Measurements from ENCODE around the gene DMRTA2. TPM values are rescaled to one million over a fixed set of nuclear protein-coding genes. Genes with fewer than 3 reads are reported as not detected.

Gene DMRTA2
- not detected for total RNA-seq

DNA sequence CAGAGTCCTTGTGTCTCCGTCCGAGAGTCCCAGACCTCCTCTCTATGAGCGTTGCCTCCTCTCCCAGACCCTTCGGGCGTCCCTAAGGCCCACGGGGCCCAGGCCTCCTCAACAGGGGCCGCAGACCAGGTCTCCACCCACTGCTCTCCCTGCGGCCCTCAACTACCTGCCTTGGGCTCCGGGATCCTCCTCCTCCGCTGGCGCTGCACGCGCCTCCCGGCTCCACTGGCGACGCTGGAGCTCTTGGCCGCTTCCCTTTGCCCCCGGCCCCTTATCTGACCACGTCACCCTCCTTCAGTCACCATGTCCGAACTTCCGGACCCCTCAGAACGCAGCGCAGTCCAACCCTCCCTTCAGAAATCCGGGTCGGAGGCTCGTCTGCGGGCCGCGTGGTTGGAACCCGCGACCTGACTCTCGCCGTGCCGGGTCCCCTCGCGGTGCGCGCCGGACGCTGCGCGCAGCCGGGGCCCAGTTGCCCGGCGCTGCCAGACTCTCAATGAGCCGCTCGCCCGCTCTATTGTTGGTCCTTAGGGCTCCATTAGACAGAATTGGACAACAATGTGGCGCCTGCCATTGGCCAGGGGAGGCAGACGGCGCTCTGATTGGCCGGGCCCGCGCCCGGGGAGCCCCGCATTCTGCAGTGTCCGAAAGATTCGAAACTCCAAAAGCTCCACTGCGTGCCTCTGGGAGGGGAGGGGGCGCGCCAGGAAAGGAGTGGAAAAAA lies at the start of gene DMRTA2:
Gene DMRTA2, minus strand, starts transcription at position 498 of the 724 bp plus-strand sequence. CDS start 1,907 bp downstream, outside the sequence.
- no peak for DNase-seq

DNA sequence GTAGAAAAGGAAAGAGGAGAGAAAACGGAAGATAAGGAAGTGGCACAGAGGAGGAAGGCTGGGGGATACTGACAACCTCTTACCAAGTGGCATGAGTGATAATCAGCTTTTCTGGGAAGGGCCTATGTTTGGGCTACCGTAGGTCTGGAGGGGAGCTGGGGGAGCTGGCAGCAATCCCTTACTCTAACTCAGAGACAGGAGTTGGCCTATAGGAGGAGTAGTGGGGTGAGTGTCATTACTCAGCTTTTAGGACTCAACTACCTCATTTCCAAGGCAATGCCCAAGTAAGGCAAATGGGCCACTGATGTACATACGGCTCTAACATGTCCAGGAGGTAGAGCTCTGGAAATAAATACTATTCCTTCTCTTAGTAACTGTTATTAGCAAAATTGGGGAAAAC lies 48.7 kb upstream of the DMRTA2 start:
- DNase-seq: no peak

DNA sequence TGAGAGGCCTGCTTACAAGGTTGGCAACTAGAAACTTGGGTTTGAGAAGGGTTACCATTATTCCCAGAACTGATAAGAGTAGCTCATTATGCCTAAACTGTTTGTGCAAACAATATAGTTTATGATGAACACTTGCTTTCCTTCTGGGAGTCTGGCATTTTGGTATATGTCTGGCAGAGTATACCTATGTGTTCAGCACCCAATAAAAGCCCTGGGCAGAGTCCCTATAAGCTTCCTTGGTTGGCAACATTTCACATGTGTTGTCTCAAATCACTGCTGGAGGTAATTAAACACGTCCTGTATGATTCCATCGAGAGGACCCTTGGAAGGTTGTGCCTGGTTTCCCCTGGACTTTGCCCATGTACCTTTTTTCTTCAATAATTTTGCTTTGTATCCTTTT lies 39.7 kb upstream of the DMRTA2 start:
- no peak for DNase-seq

DNA sequence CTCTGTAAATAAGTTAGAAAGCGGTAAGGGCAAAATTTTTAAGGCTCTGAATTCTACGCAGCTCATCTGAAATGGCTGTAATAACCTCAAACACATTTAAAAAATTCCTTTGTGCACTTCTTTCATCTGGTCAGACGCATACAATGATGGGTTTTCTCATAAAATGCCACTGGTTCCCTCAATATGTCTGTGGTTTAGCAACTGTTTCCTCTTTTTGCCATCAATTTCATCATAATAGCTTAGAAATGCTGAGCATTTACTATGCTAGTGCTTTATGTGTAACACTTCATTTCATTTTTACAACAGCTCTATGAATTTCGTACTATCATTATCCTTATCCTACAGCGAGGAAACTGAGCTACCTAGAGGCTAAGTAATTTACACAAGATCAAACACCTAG lies 35.3 kb upstream of the DMRTA2 start:
- DNase-seq: no peak

DNA sequence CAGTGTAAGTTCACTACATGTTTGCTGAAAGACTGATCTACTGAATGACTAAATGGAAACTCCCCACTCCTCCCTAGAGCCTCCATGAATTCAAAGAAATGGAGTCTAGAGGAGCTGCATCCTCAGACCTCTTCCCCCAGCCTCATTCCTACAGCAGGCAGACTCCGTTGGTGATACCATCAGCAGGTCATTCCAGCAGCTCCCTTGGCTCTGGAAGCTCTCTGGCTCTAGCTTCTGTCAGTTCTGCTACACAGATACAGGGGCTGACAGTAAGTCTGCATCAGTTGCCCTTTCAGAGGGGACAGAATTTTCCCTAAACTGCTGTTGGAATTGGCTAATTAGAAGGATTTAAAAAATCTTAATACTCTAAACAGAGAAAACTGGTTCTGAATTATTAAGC lies 31.7 kb upstream of the DMRTA2 start:
- no peak for DNase-seq

DNA sequence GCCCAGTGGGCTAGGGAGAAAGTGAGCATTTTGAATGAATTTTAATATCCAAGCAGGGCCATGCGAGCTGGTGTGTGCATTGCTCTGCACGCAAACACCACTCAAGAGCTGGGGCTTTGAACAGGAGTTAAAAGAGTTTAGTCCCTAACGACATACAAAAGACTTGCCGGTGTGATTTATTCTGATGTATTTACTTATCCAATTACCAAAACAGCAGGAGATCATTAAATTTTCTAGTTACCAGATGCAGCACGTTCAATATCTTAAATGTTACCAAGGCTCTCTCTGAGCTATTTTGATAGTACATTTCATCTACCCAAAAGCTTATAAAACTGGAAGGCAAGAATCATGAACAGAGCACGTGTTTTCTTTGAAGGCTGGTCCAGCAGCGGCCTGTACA lies 30.0 kb upstream of the DMRTA2 start:
- no peak for DNase-seq

DNA sequence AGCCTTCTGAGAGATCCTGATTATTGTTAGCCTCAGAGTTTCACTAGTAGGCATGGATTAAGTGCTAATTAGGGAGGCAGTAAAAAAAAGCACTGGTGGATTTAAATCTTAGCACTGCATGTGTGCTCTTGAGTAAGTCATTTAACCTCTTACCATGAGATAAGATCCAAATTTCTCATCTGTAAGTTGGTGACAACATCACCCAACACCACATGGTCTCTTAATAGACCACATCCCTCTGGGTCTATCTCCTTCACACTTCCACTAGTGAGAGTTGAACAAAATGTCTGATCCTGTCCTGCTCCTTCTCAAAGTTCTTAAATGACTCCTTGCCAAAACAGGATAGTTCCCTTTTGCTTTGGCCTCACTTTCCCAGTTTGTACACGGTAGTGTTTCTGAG lies 29.5 kb upstream of the DMRTA2 start:
- no peak for DNase-seq

DNA sequence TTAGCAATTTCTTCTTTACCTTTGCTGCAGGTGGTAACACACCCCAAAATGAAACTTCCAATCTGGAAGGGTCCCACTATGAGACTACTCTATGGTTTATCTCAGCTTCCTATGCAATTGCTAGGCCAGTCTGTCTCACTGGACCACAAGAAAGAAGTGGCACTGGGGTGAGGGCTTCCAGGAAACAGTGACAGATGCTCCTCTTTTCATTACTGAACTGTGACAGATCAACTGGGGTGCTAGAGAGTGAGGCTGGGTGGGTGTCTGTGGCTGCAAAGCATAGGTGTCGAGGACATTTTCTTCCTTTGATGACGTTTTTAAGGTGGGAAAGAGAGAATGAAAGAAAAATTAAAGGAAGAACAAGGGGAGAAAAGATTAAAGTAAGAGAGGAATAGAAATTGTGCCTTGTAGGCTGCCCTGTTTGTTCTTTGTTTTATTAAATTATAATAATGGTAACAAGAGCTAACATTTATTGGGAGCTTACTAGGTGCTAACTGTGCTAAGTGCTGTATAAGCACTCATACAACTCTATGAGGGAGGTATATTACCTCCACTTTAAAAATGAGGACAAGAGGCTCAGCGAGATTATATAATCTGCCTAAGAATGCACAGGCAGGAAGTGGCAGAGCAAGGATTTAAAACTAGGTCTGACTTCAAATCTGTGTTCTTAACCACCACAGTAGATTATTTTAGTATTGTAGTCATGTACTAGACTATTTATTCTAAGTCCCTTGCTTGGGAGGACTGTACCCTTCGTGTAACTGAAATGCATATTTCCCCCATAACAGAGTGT lies 27.8 kb upstream of the DMRTA2 start:
- DNase-seq: no peak

DNA sequence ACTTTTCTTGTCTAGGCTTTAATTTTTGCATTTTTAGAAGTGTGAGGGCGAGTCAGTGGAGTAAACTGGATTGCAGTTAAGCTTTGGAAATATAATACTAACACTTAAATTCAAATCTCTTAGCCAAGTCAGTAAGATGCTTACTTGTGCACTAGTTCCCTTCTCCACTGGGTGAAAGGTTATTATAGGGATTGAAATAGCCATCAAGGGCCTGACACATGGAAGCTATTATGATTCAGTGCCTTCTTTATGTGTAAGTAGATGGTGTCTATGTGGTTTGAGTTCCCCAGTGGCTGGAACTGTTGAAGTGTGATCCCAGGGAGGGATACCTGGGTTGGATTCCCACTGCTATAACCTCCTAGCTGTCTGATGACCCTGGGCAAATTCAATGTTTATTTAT lies 24.7 kb upstream of the DMRTA2 start:
- DNase-seq: no peak

DNA sequence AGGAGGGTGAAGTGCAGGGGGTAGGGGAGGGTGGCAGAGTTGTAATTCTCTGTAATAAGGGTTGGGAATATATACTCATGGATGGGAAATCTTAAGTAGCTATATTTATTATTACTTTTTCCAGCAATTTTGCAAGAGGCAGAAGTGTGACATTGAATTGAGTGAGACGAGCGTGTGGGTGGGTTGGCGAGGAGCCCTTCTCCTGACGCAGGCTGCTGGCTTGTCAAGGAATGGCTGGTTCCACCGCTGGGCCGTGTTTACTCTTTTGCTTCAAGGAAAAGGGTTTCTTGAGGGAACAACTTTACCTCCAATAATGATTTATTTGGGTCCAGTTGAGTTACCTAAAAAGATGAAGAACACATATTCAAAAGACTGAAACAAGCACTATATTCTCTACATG lies 17.9 kb upstream of the DMRTA2 start:
- no peak for DNase-seq

DNA sequence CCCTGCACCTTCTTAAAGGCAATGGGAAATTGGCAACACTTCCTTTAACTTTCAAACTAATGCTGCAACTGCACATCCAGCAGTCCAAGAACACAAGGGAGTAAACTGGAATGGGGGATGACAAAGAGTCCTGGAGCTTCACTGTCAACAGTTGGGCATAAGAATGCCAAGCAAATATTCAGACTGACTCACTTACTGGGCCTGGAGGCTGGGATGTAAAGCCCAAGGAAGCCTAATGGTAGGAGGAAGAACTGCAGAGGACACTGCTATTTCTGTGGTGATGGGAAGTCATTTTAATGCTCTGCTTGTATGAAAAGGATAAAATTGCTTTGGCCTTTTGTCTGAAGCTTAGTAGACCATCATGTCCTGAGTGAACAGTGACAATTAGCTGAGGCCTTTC lies 15.7 kb upstream of the DMRTA2 start:
- DNase-seq: no peak

DNA sequence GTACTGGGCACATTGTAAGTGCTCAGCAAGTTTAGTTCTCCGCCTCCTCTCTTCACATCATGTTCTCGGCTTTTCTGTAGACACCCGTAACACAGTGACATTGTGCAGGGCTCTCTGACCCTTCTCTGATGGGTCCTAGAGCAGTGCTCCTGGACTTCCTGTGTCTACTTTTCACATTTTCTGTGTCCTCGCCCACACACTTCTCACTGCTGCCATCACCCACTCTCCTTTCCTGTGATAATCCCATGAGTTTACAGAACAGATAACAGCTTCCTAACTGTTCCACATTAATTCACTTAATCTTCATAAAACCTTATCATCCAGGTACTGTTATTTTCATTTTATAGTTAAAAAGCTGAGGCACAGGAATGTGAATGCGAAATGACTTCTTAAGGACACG lies 13.2 kb upstream of the DMRTA2 start:
- no peak for DNase-seq

DNA sequence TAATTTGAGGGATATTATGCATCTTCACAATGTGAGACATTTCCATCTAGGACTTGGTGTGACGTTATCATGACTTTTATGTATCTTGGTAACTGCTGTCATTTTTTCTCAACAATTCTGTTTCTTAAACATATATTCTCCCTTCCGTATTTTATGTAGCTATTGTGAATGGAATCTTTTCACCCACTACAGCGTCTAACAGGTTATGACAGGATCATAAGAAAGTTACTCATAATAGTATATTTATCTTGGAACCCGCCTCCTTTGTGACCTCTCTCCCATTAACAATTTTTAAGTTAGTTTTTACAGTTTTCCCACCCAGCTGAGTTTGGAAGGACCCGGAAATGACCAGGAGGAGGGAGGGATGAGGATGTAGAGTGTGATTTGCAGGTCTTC lies 6.8 kb upstream of the DMRTA2 start:
- no peak for DNase-seq

DNA sequence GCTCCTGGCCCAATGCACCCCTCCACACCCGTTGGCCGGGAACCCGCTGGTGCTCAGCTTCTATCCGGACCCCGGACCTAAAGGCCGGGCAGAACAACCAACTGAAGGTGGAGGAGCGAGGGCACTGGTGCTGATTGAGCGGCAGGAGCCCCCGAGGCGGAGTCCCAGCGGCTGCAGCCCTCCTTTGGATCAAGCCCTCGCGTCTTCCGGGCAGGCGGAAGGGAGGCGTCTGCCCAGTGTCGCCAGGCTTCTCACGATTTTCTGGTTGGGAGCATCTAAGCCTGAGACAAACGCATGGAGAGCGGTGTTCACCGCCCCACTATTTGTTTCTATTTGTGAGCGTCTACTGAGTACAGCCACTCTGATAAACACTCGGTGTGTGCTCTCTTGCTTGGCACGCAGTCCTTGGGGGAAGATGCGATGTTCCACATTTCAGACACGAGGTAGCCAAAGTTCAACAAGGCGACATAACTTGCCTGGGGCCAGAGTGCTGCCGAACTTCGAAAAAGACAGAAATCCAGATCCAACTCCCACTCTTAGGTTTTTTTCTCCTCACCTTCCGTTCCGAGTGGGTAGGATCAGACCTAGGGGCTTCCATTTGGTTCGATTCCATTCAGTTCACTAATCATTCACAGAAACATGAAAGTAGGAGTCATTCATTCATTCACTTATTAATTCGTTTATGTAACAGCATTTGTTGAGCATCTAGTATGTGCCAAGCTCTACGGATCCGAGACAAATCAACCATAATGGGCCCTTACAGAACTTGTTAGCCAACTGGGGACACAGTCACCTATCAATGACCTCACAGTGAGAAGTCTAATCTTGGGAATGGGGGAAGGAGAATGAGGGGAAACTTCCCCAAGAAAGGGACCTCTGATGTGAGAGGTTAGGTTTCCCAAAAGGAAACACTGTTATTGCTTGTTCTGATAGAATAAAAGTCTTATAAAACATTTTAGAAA lies 4.9 kb upstream of the DMRTA2 start:
- DNase-seq: no peak

DNA sequence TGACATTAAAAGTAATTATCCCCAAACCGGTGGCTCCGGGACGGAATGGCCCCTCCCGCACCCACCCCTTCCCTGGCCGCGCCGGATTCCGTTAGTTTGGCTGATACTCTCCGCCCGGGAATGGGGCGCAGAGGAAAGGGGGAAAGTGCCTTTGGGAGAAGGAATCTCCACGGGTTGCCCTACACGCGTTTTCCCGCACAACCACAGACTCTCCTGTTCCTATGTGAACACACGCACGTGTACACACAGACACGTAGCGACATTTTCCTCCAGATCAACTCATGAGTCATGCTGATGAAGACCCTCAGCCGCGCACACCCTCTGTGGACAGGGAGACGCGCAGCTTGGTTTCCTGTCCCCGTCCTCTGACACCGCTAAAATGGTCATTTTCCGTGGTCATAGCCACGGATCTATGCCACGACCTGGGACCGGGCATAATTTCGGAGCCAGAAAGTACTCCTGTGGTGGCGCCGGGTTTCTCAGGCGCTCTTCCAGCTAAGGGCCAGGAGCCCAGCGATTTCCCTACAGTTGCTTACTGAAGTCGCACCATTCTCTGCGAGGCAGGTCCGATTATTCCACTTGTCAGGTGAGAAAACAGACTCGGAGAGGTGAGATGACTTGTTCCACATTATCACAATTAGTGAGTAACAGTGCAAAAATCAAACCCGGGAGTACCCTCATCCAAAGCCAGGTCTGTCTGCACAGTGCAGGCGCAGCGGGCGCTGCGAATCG lies 4.0 kb upstream of the DMRTA2 start:
- no peak for DNase-seq

DNA sequence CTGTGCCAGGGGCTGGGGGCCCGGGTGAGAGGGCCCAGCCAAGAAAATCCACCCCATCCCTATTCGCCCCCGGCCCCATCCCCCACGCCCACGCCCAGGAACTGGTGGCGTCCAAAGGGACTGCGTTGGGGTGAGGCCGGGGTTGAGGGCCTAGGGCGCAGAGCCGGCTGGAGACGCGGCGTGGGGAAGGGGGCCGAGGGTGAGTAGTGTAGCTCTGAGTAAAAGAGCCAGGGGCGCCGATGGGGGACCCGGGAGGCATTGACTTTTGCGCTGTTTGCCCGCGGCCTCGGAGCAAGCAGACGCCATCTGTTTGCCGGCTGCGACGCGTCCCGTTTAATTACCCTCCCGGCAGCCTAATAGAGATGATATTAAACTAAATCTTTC lies 3.5 kb upstream of the DMRTA2 start:
- no peak for DNase-seq

DNA sequence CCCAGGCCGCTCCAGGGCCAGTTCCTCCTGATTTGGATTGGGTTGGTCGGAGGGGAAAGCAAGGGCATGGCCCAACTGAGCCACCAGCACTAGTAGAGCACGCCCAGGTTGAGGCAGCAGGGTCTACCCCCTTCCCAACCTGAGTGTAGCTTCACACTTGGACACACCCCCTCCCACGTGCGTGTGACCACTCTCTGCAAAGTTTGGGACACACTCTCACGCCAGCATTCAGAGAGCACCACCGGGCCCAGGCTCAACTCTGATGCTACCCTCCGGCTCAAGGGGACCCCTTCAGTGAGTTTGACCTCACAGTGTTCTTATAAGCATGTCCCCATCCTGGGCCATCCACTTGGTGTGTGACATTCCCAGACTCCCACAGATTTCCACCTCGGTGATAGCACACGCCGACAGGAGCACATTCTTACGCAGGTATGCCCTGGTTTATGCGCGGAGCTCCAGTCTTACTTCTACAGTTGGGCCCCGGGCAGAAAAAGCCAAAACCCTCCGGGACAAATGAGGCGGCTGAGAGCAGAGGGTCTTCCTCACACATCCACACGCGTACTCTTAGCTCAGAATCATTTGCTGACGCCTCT lies 3.0 kb upstream of the DMRTA2 start:
- DNase-seq: no peak

DNA sequence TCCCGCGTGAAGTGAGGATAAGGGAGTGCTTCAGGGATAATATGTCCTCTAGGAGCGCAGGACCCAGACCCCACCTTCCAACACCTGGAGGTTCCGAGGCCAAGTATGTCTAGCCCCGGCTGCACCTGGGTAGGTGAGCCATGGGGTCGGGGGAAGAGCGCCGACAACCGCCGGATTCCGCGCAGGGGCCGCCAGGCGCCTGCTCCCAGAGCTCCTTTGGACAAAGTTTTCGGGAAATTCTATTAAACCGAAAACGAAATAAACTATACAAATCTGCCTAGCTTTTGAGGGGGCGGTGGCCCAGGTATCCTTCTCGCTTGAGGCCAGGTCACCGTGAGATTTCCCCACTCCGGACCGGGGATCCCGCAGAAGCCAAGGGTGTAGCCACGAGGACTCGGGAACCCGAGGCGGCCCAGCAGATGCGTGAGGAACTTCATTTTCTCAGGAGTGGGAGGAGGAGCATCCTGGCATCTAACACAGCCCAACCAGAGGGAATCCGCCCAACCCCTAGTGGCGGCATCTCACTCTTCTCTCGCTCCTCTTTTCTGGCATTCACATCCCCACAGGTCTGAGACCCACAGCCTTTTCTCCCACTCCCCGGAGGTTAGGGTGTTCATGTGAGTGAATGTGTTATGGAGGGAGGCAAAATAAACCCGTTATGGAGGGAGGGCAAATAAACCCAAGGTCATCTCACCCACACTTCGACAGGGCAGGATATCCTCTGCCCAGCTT lies 2.3 kb upstream of the DMRTA2 start:
- no peak for DNase-seq

DNA sequence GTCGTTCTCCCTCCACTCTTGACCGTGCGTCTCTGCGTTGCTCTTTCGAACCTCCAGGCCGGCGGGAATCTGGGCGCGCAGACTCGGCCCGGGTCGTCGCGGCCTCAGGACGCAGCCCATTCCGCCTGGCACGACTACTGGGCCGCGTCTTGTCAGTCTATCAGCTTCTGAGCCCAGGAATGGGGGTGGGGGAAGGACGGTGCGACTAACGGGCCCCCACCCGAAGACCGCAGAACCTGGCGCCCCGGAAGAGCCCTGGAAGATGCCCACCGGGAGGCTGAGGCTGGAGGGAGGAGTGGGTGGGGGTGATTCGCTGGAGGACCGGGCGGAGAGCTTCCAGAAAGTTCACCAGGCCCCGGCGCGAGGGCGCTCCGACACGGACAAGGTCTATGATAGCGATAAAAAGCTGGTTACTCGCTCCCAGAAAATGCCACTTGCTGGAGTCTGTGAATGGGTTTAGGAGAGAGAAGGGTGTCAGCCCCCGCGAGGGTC lies 1.7 kb upstream of the DMRTA2 start:
- no peak for DNase-seq

DNA sequence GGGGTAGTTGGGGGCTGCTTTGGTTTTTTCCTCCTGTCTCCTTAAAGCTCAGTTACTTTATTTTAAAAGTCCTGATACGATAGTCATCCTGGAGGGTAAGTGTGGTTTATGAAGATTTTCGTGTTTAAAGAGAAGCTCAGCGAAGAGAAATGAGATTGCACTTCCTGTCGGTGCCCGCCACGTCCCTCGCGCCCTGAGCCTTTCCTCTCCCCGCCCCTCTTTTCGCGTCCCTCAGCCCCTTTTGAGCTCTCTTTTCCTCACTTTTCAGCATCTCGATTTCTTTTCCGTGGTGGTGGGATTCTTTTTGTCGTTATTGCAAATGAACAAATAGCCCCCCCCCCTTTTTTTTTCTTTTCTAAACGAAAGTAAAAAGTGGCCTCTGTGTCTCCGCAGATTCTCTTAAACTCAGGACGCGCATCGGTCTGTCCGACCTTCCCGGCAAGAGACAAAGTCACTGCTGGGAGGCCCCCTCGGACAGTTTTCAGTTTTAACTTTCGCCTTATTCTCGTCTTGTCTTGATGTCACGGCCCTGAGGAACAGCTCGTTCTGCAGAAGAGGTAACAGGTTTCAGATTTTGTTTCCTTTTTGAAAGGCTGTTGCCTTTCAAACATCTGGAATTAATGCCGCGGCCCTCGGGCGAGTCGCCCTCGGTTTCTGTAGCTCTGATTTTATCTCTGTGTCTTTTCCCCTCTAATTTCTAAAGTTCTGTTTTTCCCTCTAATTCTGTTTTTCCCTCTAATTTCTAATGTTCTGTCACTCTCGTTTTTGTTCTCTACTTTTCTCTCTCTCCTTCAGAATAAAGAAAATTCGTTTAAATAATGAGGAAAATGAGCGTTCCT lies 1.0 kb upstream of the DMRTA2 start:
- no peak for DNase-seq

DNA sequence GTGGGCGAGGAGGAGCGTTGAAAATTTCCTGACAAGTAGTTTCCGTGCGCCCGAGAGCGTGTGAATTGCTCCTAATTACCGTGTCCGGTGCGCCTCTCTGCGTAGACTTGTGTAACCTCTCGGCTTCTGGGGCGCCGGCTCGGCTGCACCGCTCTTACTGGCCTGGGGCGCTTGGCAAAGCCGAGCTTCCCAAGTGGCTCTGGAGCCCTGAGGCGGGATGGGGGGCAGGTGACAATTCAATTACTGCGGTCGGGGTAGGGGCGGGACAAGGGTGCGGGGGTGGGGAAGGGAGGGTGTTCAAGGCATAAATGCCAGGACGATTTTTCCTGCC lies 392 bp upstream of the DMRTA2 start:
- no peak for DNase-seq
